HG03135 (cell line): Measurements from ENCODE around the gene SHOC2.

Experiments used
- ATAC-seq: cut with Tn5 transposase; IDR thresholded peaks from one replicate; pipeline ENCODE4 v1.9.1; 2021; ENCODE audit warnings: mild to moderate bottlenecking, moderate library complexity; ENCODE audit not compliant: unreplicated experiment

Gene SHOC2

DNA sequence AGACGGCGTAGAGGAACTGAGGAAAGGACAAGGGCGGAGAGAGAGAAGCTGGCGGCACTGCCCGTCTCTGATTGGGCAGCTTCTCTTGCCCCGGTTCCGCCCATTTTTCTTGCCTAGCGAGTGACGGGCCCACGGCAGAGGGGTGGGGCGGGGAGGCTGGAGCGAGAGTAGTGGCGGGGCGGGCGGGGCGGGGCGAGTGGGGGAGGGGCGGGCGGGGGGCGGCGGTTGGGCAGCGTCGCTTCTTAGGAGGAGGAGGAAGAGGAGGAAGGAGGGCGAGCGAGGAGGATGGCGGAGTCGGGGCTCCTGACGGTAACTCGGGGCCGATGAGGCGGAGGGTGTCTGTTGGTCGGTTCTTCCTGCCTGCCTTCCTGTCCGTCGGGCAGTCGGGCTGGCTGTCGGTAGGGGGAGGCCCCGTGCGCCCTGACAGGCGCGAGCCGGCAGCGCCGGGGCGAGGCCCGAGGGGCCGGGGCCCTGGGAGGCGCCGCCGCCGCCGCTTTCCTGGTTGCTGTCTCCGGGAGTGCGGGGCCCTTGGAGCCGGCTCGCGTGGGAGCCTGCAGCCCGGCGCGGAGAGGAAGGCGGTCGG, at the start of gene SHOC2:
Gene SHOC2, plus strand, starts transcription at position 256 of the 583 bp plus-strand sequence. CDS start 44,755 bp downstream, outside the sequence.
- peak; percentile 7 for ATAC-seq

DNA sequence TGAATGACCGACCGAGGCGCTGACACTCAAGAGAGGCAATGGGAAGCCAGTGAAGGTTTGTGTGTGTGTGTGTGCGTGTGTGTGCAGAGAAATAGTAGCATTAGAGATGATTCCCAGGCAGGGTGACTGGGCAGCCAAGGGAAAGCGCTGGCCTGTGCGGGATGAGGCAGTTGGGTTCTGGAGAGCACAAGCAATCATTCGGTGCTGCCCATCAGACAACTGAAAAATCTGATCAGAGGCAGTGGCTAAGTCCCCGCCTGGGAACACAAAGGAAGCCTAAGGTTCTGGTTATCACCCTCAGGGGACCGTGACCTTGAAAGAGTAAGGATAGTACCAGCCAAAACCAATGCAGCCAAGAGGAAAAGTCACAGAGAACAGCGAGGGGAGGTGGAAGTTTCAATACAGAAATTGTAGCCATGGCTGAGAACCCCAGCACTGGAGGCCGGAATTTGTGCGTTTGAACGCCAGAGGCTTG, 48.5 kb upstream of the SHOC2 start:
- no peak for ATAC-seq

DNA sequence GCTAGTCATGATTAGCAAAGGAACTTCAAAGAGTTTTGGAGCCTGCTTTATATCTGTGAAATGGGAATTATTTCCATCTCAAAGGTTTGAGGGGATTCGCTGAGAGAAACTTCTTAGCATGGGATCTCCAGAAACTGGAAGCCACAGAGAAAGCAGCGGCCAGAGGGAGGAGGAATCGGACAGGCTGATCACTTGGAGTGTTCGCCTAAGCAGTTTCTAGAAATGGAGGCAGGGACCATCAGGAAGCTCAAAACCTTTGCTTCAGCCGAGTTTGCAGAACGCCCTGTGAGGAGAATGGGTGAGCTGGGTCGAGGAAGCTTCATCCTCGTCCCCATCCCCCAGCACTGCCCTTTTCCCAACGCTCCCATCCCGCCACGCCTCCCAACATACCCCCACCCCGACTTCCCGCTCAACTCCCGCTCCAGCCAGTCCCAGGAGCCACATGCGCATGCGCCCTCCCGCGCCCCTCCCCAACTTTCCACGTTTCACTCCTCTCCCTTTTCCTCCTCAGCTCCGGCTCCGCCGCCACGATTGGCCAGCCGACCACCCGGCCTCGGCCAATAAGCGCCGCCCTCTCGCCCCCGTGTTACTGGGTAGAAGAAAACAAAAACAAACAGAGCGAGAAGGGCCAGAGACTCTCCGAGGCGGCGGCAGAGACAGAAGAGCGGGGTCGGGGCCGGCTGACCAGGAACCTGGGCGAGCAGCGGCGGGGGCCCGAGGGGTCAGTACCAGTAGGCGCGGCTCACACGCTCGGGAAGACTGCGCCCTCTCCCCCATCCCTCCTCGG, 47.9 kb upstream of the SHOC2 start, which contains the start of gene PDCD4:
Gene PDCD4, plus strand, starts transcription at position 631 of the 787 bp plus-strand sequence. CDS start 4,100 bp downstream, outside the sequence.
- peak; percentile 80 for ATAC-seq

- ATAC-seq = peak; percentile 44
These were observed 47.0 kb upstream of the SHOC2 start for GRCh38 chr10:110872145-110872983.

- ATAC-seq = no peak
These were observed 46.1 kb upstream of the SHOC2 start for GRCh38 chr10:110872984-110873923.

DNA sequence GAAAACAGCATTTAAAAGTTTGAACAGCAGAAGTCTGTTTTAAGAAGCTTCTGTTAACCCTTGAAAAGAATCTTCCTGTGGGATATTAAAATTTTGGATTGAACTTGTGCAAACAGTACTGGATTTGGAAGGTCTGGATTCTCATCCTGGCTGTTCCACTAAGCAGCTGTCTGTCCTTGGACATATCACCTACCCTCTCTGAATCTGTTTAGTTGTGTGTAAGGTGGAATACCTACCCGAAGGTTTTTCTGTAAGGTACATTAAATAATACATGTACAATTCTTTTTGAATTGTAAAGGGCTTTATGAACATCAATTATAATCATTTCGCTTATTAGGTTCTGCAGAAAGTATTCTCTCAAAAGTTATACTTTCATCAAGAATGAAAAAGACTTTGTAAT, 45.5 kb upstream of the SHOC2 start:
- no peak for ATAC-seq

DNA sequence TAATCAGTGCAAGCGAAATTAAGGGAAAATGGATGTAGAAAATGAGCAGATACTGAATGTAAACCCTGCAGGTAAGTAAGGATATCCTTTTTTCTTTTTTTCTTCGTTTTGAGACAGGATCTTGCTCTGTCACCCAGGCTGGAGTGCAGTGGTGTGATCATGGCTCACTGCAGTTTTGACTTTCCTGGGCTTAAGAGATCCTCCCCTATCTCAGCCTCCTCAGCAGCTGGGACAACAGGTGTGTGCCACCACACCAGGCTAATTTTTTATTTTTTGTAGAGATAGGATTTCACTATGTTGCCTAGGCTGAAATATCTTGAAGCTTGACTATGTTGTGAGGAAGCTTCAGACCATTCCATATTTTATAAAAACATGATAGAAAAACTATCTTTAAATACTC, 43.4 kb upstream of the SHOC2 start:
- no peak for ATAC-seq

- ATAC-seq = no peak
These were observed 42.6 kb upstream of the SHOC2 start for GRCh38 chr10:110876788-110877187.

DNA sequence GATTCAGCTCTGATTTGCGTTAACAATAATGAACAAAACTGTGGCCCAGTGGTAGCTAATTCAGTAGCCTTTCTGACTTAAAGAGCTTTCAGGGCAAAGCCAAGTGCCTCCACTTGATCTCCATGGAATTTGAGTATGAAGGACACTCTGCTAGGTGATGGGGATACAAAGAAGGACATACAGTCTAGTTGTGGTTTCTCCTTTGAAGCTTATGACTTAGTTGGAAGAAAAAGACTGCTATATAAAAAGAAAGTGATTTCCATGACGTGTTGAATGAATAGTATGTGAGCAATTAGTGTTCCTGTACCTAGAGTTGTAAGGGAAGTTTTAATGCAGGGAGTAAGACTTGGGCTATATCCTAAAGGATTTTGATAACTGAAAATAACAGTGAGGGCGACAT, 39.4 kb upstream of the SHOC2 start:
- no peak for ATAC-seq

DNA sequence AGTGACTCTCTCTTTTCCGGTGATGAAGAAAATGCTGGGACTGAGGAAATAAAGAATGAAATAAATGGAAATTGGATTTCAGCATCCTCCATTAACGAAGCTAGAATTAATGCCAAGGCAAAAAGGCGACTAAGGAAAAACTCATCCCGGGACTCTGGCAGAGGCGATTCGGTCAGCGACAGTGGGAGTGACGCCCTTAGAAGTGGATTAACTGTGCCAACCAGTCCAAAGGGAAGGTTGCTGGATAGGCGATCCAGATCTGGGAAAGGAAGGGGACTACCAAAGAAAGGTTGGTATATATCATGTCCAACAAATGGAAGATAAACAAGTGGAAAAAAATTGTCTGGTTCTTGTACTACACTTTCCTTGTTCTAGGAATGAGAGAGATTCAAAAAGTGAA, 38.2 kb upstream of the SHOC2 start:
- ATAC-seq = no peak

- no peak for ATAC-seq
These were observed 37.5 kb upstream of the SHOC2 start for GRCh38 chr10:110881905-110882304.

DNA sequence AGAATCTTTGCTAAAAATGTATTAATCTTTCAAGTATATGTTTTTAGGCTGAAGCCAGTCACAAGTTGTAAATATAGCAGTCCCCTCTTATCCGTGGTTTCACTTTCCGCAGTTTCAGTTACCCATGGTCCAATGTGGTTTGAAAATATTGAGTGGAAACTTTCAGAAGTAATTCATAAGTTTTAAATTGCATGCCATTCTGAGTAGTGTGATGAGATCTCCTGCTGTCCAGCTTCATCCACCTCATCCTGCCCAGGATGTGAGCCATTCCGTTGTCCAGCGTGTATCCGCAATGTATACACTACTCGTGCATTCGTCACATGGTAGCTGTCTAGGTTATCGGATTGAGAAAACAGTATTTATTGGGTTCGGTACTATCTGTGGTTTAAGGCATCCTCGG, 35.5 kb upstream of the SHOC2 start:
- no peak for ATAC-seq

DNA sequence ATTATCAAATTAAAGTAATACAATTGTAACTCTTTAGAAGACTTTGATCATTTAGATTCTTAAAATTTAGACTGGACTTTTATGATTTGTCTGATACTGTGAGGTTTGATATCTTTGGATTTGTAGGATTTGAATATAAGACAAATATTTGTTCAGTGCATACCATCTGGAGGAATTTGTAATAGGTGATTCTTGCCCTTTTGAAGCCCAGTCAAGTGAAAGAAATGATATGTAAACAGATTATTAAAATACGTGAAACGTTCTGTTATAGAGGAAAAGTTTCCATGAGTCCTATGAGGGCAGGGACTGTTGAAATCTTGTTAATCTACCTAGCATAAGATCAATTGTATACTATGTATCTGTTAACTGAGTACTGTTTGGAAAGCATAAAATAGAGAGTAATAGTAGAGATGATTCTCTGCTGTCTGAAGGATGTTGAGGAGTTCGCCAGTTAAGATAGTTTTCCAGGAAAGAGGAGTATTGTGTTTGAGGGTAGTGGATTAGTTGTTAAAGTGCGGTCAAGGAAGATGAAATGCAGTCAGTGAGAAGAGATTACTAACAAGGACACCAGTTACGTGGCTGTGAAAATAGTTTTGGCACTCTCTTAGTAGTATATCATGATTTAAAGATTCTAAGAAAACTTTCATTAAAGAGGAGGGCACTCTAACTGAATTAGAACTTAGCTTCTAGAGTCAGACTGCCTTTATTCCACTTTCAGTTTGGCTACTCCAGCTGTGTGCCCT, 33.3 kb upstream of the SHOC2 start:
- no peak for ATAC-seq

DNA sequence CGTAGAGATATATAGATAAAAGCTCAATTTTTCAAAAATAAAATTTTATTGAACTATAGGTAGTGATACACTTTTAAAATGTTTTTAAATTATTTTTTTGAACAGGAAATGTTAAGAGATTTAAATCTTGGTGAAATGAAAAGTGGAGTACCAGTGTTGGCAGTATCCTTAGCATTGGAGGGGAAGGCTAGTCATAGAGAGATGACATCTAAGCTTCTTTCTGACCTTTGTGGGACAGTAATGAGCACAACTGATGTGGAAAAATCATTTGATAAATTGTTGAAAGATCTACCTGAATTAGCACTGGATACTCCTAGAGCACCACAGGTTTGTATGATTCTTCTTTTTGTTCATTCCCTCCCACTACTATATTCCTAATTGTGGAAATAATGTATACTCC, 31.8 kb upstream of the SHOC2 start:
- ATAC-seq = no peak

DNA sequence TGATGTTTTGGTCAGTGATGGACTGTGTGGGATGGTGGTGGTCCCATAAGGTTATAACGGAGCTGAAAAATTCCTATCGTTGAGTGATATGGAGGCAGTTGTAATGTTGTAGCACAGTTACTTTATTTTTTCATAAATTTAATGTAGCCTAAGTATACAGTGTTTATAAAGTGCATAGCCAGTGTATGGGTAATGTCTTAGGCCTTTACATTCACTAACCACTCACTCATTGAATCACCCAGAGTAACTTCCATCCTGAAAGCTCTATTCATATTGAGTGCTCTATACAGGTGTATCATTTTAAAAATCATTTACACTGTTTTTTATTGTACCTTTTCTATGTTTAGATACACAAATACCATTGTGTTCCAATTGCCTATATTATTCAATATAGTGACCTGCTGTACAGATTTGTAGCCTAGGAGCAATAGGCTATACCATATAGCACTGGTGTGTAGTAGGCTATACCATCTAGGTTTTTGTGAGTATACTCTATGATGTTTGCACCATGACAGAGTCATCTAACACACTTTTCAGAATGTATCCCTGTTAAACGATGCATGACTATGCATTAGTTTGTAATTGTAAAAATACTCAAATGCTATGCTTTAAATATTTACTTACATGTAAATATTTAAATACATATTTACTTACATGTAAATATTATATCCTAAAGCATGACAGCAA, 26.7 kb upstream of the SHOC2 start:
- no peak for ATAC-seq

DNA sequence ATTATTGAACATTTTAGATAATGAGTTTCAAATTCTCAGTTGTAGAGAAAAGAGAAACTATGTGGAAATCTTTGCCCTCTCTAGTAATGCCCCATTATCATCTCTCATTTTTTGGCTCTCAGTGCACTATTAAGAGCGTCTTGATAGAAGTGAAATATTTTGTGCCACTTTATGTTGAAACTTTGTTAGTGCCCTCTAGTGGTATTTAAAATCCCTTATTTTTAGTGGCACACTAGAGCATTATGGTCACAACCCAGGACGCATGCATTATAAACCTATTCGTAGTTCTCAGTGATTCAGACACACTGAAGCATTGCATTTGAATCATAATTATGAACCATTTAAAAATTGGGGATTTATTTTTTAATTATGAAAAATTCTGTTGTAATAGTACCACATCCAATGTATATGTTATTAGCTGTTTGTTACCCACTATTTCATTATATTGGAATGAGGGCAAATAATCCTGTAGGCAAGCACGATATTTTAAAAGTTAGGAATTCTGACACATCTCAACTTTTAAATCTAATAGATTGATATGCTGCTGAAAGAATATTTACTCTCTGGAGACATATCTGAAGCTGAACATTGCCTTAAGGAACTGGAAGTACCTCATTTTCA, 25.7 kb upstream of the SHOC2 start:
- no peak for ATAC-seq

- ATAC-seq = no peak
These were observed 22.2 kb upstream of the SHOC2 start for GRCh38 chr10:110897184-110897583.

DNA sequence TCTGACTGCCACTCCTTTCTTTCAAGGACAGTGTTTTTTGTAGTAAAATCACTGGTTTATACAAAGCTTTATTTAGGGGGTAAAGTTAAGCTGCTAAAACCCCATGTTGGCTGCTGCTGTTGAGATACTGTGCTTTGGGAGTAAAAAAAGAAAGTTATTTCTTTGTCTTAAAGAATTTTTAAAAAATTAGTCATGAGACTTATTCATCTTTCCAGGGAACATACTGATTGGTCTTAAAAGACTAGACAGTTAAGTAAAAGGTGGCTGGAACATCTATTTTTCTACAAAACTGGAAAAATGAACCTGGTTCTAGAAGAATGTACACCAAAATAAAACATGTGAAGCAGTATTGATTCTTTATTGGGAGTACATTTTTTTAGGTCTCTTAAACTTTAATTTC, 21.0 kb upstream of the SHOC2 start:
- ATAC-seq = no peak

GRCh38 chr10:110900983-110901382, 18.4 kb upstream of the SHOC2 start:
- no peak for ATAC-seq
